ENCODE data around the gene PIP5K1B.

- TF ChIP-seq EZH2 (IDR thresholded peaks at IDR 0.05; ENCODE audit: borderline replicate concordance, insufficient read depth, low read depth, low read length, poor library complexity, severe bottlenecking) (no peak), CTCF (IDR thresholded peaks at IDR 0.05) (no peak)
Measured at GRCh38 chr9:68838245-68838644, 133.2 kb downstream of the PIP5K1B start.

Data from B cell (primary cell).